GM10266 (cell line): ENCODE measurements around the gene SPON1.

Source experiments
- DNase-seq: peaks from one replicate; pipeline ENCODE4 v3.0.0; 2012; ENCODE audit errors: extremely low spot score
- TF ChIP-seq, protein P1 (sequence below): IDR thresholded peaks from 2 replicates; pipeline ENCODE4 v1.5.1; 2012; ENCODE audit warnings: mild to moderate bottlenecking, low read depth; ENCODE audit not compliant: control insufficient read depth, insufficient read depth; ENCODE audit errors: missing control alignments

Gene SPON1

GRCh38 chr11:14261066-14261465 is 298.5 kb downstream of the SPON1 start:
- TF ChIP-seq, protein P1, sequence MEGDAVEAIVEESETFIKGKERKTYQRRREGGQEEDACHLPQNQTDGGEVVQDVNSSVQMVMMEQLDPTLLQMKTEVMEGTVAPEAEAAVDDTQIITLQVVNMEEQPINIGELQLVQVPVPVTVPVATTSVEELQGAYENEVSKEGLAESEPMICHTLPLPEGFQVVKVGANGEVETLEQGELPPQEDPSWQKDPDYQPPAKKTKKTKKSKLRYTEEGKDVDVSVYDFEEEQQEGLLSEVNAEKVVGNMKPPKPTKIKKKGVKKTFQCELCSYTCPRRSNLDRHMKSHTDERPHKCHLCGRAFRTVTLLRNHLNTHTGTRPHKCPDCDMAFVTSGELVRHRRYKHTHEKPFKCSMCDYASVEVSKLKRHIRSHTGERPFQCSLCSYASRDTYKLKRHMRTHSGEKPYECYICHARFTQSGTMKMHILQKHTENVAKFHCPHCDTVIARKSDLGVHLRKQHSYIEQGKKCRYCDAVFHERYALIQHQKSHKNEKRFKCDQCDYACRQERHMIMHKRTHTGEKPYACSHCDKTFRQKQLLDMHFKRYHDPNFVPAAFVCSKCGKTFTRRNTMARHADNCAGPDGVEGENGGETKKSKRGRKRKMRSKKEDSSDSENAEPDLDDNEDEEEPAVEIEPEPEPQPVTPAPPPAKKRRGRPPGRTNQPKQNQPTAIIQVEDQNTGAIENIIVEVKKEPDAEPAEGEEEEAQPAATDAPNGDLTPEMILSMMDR = no peak
- DNase-seq = no peak

DNA sequence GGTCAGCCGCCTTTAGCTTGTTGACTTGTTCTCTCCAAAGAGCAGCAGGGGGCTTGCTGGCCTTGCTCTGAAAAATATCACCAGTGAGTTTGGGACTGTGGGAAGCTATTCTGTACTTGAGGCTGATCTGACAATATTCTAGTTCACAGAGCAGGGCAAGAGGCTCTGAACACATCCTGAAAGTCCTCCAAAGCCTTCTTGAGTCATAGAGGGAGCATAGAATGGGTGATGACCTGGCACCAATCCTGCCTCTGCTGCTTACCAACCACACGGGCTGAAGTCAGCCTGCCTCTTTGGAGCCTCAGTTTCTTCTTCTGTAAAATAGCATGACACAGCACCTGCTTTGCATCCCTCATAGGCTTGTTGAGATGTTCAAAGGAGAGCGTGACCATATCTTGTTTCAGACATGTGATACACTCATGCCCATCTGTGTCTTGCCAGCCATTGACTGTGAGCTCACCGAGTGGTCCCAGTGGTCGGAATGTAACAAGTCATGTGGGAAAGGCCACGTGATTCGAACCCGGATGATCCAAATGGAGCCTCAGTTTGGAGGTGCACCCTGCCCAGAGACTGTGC is 299.8 kb downstream of the SPON1 start:
- TF ChIP-seq, protein P1 = no peak
- DNase-seq = no peak

GRCh38 chr11:14264966-14265365 is 302.4 kb downstream of the SPON1 start:
- DNase-seq = no peak
- TF ChIP-seq, protein P1 = no peak

DNA sequence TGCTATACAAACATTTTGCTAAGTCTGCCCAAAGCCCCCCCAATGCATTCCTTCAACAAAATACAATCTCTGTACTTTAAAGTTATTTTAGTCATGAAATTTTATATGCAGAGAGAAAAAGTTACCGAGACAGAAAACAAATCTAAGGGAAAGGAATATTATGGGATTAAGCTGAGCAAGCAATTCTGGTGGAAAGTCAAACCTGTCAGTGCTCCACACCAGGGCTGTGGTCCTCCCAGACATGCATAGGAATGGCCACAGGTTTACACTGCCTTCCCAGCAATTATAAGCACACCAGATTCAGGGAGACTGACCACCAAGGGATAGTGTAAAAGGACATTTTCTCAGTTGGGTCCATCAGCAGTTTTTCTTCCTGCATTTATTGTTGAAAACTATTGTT is 304.1 kb downstream of the SPON1 start:
- TF ChIP-seq, protein P1 = no peak
- no peak for DNase-seq

DNA sequence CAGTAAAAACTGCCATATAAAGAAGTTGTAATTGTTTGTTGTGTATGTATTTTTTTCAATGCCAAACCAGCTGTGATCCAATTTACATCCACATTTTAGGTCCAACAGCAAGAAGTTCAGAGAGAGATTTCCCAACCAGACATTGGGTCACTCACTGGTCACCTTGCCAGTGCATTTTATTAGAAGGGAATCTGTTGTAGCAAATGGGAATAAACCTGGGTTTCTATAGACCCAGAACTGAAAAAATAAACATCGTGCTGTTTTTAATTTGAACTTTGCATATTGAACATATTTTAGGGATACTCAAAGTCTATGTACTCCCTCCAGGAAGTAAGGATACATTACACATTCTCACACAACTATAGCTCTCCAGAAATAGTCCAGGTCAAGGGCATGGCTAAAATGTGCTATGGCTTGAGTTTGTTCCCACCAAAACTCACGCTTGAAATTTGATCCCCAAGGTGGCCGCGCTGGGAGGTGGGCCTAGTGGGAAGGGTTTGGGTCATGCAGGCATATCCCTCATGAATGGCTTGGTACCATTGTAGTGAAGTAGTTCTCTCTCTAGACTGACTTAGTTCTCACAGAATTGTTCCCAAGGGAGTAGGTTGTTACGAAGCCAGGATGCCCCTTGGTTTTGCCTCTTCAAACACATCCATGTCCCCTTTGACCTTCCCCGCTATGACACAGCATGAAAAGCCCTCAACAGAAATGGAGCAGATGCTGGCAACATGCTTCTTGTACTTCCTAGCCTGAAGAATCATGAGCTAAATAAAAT is 305.5 kb downstream of the SPON1 start:
- TF ChIP-seq, protein P1 = no peak
- no peak for DNase-seq

- TF ChIP-seq, protein P1 = no peak
- no peak for DNase-seq
Observed at GRCh38 chr11:14269692-14270573, 307.4 kb downstream of the SPON1 start.
